ENCODE results near the gene PDLIM5.
"Not testable (repeated sequence)": the region's sequence is repeated elsewhere in the genome, so short reads cannot be mapped to it uniquely, and the experiment has no call there.

Gene PDLIM5, protein sequence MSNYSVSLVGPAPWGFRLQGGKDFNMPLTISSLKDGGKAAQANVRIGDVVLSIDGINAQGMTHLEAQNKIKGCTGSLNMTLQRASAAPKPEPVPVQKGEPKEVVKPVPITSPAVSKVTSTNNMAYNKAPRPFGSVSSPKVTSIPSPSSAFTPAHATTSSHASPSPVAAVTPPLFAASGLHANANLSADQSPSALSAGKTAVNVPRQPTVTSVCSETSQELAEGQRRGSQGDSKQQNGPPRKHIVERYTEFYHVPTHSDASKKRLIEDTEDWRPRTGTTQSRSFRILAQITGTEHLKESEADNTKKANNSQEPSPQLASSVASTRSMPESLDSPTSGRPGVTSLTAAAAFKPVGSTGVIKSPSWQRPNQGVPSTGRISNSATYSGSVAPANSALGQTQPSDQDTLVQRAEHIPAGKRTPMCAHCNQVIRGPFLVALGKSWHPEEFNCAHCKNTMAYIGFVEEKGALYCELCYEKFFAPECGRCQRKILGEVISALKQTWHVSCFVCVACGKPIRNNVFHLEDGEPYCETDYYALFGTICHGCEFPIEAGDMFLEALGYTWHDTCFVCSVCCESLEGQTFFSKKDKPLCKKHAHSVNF

DNA sequence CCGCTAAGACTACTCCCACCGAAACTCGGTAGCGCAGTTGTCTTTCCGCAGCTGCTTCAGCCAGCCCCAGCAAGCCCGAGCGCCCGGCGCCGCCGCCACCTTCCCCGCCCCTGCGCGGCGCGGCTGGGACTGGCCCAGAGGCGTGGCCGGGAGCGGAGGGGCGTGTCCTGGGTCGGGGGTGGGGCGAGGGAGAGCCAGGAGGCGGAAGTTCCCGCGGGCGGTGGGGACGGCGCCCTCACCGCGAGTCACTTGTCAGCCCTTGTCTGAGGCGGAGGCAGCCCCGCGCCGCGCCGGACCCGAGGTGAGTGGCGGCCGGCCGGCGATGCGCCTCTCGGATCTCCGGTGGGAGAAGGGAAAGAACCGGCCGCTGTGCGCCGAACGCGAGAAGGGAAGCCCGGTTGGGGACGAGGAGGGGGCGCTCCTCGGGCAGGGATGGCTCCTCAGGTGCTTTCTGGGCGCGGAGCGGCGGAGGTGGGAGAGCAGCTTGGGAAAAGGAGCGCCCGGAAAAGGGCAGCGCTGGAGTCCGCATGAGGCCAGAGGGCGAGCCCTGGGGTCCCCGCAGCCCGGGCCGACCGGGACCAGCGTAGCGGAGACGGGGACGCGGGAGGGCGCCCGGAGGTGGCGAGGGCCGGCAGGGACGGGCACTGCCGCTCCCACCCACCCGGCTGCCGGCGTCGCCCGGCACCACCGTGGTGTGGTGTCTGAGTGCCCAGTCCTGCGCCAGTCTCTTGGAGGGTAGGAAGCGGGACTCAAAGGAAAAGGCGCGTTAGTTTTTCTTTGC lies at the start of gene PDLIM5:
TSS of gene PDLIM5 (plus strand) at position 248 of the 781 bp plus-strand sequence. CDS start 3,347 bp downstream, outside the sequence.
- H3K4me3 Mint-ChIP-seq = peak within 1 kb of the TSS; percentile 92
- H3K36me3 Mint-ChIP-seq (ENCODE audit: low read depth) = peaks cover 16% of the 10 kb centered on the region
- TF ChIP-seq CTCF (IDR thresholded peaks at IDR 0.05) = no peak
- H3K27me3 Mint-ChIP-seq (ENCODE audit: low read depth, poor library complexity) = no peaks in the 10 kb centered on the region
- no peaks in the 10 kb centered on the region for H3K9me3 Mint-ChIP-seq
- peaks cover 56% of the 10 kb centered on the region for H3K4me1 Mint-ChIP-seq
- H3K27ac Mint-ChIP-seq = peak within 1 kb of the TSS; percentile 93
- peak; percentile 95 for DNase-seq

DNA sequence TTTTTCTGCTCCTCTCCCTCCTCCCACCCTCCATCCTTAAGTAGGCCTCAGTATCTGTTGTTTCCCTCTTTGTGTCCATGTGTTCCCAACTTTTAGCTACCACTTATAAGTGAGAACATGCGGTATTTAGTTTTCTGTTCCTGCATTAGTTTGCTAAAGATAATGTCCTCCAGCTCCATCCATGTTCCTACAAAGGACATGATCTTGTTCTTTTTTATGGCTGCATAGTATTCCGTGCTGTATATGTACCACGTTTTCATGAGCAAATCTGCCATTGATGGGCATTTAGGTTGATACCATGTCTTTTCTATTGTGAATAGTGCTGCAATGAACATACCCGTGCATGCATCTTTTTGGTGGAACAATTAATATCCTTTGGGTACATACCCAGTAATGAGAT lies 49.3 kb upstream of the PDLIM5 start:
- H3K36me3 Mint-ChIP-seq (ENCODE audit: low read depth); H3K27ac Mint-ChIP-seq; H3K27me3 Mint-ChIP-seq (ENCODE audit: low read depth, poor library complexity); H3K9me3 Mint-ChIP-seq; H3K4me3 Mint-ChIP-seq; H3K4me1 Mint-ChIP-seq; DNase-seq: not testable (repeated sequence)

DNA sequence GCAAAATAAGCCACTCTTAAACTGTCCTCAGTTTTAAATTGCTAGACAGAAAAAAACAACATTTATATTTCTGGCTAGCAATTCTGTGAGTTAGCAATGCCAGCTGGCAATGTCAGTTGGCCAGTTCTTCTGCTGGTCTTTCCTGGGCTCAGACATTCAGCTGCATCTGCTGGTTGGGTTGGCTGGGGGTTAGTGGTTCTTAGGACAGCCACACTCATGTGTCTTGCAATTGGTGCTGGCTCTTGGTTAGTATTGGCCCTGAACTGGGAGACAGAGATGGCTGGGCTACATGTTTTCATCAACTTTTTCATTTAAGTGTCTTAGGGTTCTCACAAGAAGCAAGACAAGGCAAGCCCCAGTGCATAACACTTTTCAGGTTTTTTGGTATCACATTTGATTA lies 48.0 kb upstream of the PDLIM5 start:
- H3K27ac Mint-ChIP-seq = no peak overlapping the region
- DNase-seq = no peak
- H3K36me3 Mint-ChIP-seq (ENCODE audit: low read depth) = no peaks in the 10 kb centered on the region
- H3K4me1 Mint-ChIP-seq = peaks cover 15% of the 10 kb centered on the region
- no peak for TF ChIP-seq CTCF (IDR thresholded peaks at IDR 0.05)
- no peaks in the 10 kb centered on the region for H3K27me3 Mint-ChIP-seq (ENCODE audit: low read depth, poor library complexity)
- no peaks in the 10 kb centered on the region for H3K9me3 Mint-ChIP-seq
- H3K4me3 Mint-ChIP-seq = no peak overlapping the region

- DNase-seq = peak; percentile 66
- Mint-ChIP-seq H3K4me3 (no peak overlapping the region), H3K27me3 (ENCODE audit: low read depth, poor library complexity) (no peaks in the 10 kb centered on the region), H3K4me1 (peaks cover 34% of the 10 kb centered on the region), H3K36me3 (ENCODE audit: low read depth) (no peaks in the 10 kb centered on the region), H3K9me3 (no peaks in the 10 kb centered on the region), H3K27ac (no peak overlapping the region)
- TF ChIP-seq CTCF (IDR thresholded peaks at IDR 0.05) = peak; percentile 96
These were observed 44.9 kb upstream of the PDLIM5 start for GRCh38 chr4:94406668-94407437.

DNA sequence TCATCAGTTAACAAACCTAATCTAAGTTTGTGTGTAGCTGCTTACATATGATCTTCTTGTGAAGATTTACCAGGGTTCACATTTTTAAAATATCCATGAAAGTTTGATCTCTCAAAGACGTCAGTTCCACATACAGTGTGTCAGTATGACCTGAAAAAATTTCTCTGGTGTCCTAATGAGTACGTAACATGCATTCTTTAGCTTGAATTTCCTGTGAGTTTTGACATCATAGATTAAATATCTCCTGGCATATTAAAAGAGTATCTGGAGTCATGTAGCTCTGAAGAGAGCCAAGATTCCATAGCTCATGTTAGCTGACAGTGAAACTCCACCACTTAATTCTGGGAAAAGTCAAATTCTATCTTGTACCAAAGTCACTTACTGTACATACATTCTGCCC lies 43.9 kb upstream of the PDLIM5 start:
- no peaks in the 10 kb centered on the region for H3K36me3 Mint-ChIP-seq (ENCODE audit: low read depth)

More for the DNA sequence above, 43.9 kb upstream of the PDLIM5 start:
- H3K27me3 Mint-ChIP-seq (ENCODE audit: low read depth, poor library complexity) = no peaks in the 10 kb centered on the region
- H3K4me3 Mint-ChIP-seq = no peak overlapping the region
- no peak overlapping the region for H3K27ac Mint-ChIP-seq
- TF ChIP-seq CTCF (IDR thresholded peaks at IDR 0.05) = no peak
- no peaks in the 10 kb centered on the region for H3K9me3 Mint-ChIP-seq
- DNase-seq = no peak
- H3K4me1 Mint-ChIP-seq = peaks cover 43% of the 10 kb centered on the region

Data from nephron progenitor cell (in vitro differentiated cells).